Colonic mucosa (tissue), 4 donors: ENCODE results near the gene PRPF6. TPM values are rescaled to one million over a fixed set of nuclear protein-coding genes. Genes with fewer than 3 reads are reported as not detected.

Experiments used
- DNase-seq: peaks from one replicate; pipeline ENCODE4 v3.0.0-alpha.2; 2020
- H3K27ac ChIP-seq: fragments of 200-600 bp; one replicate; pipeline ENCODE4 v1.8.0; 2021
- H3K27me3 ChIP-seq: fragments of 200-600 bp; one replicate; pipeline ENCODE4 v1.8.0; 2021
- H3K36me3 ChIP-seq: fragments of 200-600 bp; one replicate; pipeline ENCODE4 v1.8.0; 2021
- H3K4me1 ChIP-seq: fragments of 200-600 bp; one replicate; pipeline ENCODE4 v1.8.0; 2021; ENCODE audit warnings: mild to moderate bottlenecking
- H3K4me3 ChIP-seq: fragments of 200-600 bp; one replicate; pipeline ENCODE4 v1.8.0; 2021
- H3K9ac ChIP-seq, 2 donors: one replicate each; pipeline ENCODE4 v1.7.0; 2013; ENCODE audit warnings: control low read depth in 2 of 2, low read depth in 2 of 2, low read length in 2 of 2
- H3K9me3 ChIP-seq: fragments of 200-600 bp; one replicate; pipeline ENCODE4 v1.8.0; 2021
- CTCF ChIP-seq: fragments of 200-600 bp; IDR thresholded peaks from one replicate; pipeline ENCODE4 v1.8.0; 2022; ENCODE audit warnings: antibody characterized with exemption, mild to moderate bottlenecking
- intact Hi-C: fragments of 100-400 bp; cut with DNase I; formaldehyde crosslinking; loops from one replicate; pipeline ENCODE4 v1.14.1; 2022
- total RNA-seq, 2 donors: library from RNA; stranded (reverse); fragmentation: NEBNext Ultra II Directional in 1 of 2; extraction: Animal tissue kit (Norgen Biotek cat#: 25700) in 1 of 2; gene quantifications; one replicate each; pipeline ENCODE4 v1.2.1, GENCODE V29; 2021
- donor health status: healthy.
- donor health status: DM: no; HTN: no; CAD: no.
- donor health status: DM: no; HTN: no; CAD: no.

Gene PRPF6
- total RNA-seq, 2 donors from 2014 or later: 53.0 to 68.6 TPM

- no peak for DNase-seq
- no peak for TF ChIP-seq CTCF
- Histone ChIP-seq H3K9me3 (no peaks in the 10 kb centered on the region), H3K27ac (no peak overlapping the region), H3K27me3 (no peaks in the 10 kb centered on the region), H3K4me1 (peaks cover 12% of the 10 kb centered on the region), H3K9ac (no peak overlapping the region), H3K36me3 (peaks cover 42% of the 10 kb centered on the region), H3K4me3 (no peak overlapping the region)
- intact Hi-C loops: no loop called here
Measured at GRCh38 chr20:64021124-64021975, 40.4 kb downstream of the PRPF6 start.

- peaks cover 45% of the 10 kb centered on the region for H3K36me3 ChIP-seq
- no peak overlapping the region for H3K9ac ChIP-seq
- H3K27me3 ChIP-seq: no peaks in the 10 kb centered on the region
- no peak for DNase-seq
- TF ChIP-seq CTCF: no peak
- intact Hi-C loops: no loop called here
- H3K4me1 ChIP-seq: peaks cover 12% of the 10 kb centered on the region
- H3K9me3 ChIP-seq: no peaks in the 10 kb centered on the region
- no peak overlapping the region for H3K4me3 ChIP-seq
- no peak overlapping the region for H3K27ac ChIP-seq
Measured at GRCh38 chr20:64022671-64023360, 41.9 kb downstream of the PRPF6 start.

GRCh38 chr20:64023361-64024140 is 42.6 kb downstream of the PRPF6 start:
- Histone ChIP-seq H3K9me3 (no peaks in the 10 kb centered on the region), H3K4me1 (peaks cover 12% of the 10 kb centered on the region), H3K9ac (no peak overlapping the region), H3K4me3 (no peak overlapping the region), H3K36me3 (peaks cover 38% of the 10 kb centered on the region), H3K27me3 (no peaks in the 10 kb centered on the region), H3K27ac (no peak overlapping the region)
- TF ChIP-seq CTCF: no peak
- intact Hi-C loops: no loop called here
- no peak for DNase-seq

- no peak overlapping the region for H3K4me3 ChIP-seq
- peak; percentile 55 for DNase-seq
- intact Hi-C loops: no loop called here
- H3K27me3 ChIP-seq: no peaks in the 10 kb centered on the region
- H3K36me3 ChIP-seq: peaks cover 40% of the 10 kb centered on the region
- no peaks in the 10 kb centered on the region for H3K9me3 ChIP-seq
- H3K4me1 ChIP-seq: peaks cover 12% of the 10 kb centered on the region
- no peak overlapping the region for H3K9ac ChIP-seq
- H3K27ac ChIP-seq: no peak overlapping the region
- TF ChIP-seq CTCF: no peak
Measured at GRCh38 chr20:64024141-64024990, 43.4 kb downstream of the PRPF6 start.
